Activated naive CD4-positive, alpha-beta T cell treated with anti-CD3 and anti-CD28 coated beads, Interleukin-2, amount 50 U/mL, for 24 hours (primary cell): Measurements from ENCODE around the gene EYS.
"Not testable (repeated sequence)": the region's sequence is repeated elsewhere in the genome, so short reads cannot be mapped to it uniquely, and the experiment has no call there.

Experiments used
- H3K27ac Mint-ChIP-seq: one replicate; pipeline ENCODE4 v1.8.0; 2021; ENCODE audit warnings: mild to moderate bottlenecking, mixed read lengths
- H3K27me3 Mint-ChIP-seq: one replicate; pipeline ENCODE4 v1.8.0; 2021; ENCODE audit warnings: mixed read lengths
- H3K36me3 Mint-ChIP-seq: one replicate; pipeline ENCODE4 v1.8.0; 2021; ENCODE audit warnings: mixed read lengths
- H3K4me1 Mint-ChIP-seq: one replicate; pipeline ENCODE4 v1.8.0; 2021; ENCODE audit warnings: mixed read lengths
- H3K4me3 Mint-ChIP-seq: one replicate; pipeline ENCODE4 v1.8.0; 2021; ENCODE audit warnings: mild to moderate bottlenecking, mixed read lengths
- H3K9me3 Mint-ChIP-seq: one replicate; pipeline ENCODE4 v1.8.0; 2021; ENCODE audit warnings: mixed read lengths

EYS gene

DNA sequence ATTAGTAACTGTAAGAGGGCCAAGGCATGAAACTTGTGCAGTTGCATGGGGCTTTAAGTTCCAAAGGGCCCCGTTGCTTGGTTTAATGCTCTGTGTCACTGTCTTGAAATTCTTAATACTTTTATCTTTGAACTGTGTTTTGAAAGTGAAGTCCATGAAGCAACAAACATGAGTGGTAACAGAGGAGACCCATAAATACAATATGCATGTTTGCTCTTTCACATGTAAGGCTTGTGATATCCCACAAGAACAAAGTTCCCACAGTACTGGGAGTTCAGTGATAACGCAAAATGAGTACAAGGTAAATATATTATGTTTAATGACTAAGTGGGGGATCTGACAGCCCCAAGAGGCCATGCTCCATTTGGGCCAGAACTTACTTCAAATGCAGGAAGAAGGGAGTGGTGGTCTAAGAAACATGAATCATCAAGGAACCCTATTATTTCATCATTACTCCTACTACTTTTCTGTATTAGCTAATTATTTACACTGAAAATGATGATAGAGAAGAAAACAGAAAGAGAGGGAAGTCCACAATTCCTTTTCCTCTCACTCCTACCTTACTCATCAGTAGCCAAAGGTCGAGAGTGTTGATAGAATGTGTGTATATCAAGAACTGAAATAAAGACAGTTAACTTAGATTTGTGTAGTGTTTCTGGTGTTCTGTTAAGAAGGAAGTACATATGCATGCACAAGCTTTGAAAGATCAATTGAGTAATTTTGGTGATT is 1914.1 kb downstream of the EYS start:
- Mint-ChIP-seq H3K9me3 (no peaks in the 10 kb centered on the region), H3K4me1 (no peaks in the 10 kb centered on the region), H3K27me3 (peaks cover 3% of the 10 kb centered on the region), H3K36me3 (no peaks in the 10 kb centered on the region), H3K4me3 (no peak overlapping the region), H3K27ac (no peak overlapping the region)

DNA sequence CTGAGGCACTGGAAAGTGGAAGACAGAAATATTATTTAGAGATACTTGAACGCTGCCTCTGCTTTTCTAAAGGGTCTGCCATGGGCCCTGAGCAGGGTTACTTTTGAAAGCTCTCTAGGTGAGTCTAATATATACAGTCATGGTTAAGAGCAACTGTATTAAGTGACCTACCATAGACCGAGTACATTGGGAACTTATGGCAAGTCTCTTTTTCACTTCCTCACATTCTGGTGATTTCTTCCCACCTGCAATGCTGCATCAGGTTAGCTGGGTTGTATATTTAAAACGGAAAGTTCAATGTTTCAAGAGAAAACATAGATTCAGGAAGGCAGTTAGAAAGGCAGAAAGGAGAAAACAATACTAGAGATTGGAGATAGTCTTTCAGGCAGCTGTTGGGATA is 1916.7 kb downstream of the EYS start:
- Mint-ChIP-seq H3K4me1 (no peaks in the 10 kb centered on the region), H3K27me3 (peaks cover 6% of the 10 kb centered on the region), H3K36me3 (no peaks in the 10 kb centered on the region), H3K9me3 (no peaks in the 10 kb centered on the region), H3K27ac (no peak overlapping the region), H3K4me3 (no peak overlapping the region)

DNA sequence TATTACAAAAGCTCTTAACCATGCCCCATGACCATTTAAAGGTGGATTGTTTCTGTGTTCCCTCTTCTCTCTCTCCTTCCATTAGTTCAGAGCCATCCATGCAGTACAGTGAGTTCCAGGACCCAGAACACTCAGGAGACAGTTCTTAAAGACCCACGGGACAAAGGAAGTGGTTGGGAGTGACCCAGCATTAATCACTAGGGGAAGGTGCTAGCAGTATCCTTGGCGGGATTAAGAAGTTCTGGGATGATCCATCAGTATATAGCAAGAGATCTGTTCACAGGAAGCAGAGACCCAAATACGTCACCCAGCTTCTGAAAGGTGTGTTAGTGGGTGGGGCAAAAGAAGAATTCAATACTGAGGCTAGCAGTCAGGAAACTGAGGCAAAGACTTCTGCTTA is 1917.3 kb downstream of the EYS start:
- Mint-ChIP-seq H3K4me1 (no peaks in the 10 kb centered on the region), H3K4me3 (no peak overlapping the region), H3K36me3 (no peaks in the 10 kb centered on the region), H3K27ac (no peak overlapping the region), H3K9me3 (no peaks in the 10 kb centered on the region), H3K27me3 (peaks cover 7% of the 10 kb centered on the region)

DNA sequence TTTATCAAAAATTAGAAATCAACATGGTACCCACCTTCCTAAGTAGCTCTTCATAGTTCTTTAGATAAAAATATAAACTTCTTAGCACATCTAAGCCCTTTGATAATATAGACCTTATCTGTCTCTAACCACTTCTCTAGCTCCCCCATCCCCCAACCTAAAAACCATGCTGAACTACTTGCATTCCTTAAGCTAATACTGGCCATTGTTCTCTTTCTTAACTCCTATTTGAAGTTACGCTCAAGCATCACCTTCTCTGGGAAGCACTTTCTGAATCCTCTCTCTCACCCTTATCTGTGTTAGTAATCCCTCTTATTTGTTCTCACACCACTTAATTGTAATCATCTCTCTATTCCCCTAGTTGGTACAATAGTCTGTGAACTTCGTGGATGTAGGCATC is 1918.5 kb downstream of the EYS start:
- Mint-ChIP-seq H3K27ac (no peak overlapping the region), H3K36me3 (no peaks in the 10 kb centered on the region), H3K4me1 (no peaks in the 10 kb centered on the region), H3K9me3 (no peaks in the 10 kb centered on the region), H3K27me3 (peaks cover 11% of the 10 kb centered on the region), H3K4me3 (no peak overlapping the region)

DNA sequence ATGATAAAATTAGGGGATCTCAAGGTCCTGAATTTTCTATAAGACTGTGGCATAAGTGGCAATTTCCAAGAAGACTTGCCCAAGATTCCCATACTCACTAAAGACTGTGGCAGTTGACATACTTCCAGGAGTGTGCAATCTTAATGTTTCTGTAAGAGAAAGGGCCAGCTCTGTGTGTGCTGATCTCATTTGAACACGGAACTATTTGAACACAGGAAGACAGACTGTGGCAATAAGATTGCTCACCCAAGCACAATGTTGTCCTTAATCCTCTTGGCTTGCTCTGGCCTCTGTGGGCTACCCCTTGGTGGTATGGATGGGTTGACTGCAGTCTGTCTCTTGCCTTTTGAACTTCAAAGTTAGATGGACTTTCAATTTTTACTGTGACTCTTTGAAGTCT is 1920.0 kb downstream of the EYS start:
- no peaks in the 10 kb centered on the region for H3K4me1 Mint-ChIP-seq
- no peaks in the 10 kb centered on the region for H3K36me3 Mint-ChIP-seq
- H3K4me3 Mint-ChIP-seq, result no peak overlapping the region
- H3K27ac Mint-ChIP-seq, result no peak overlapping the region
- H3K27me3 Mint-ChIP-seq, result peaks cover 16% of the 10 kb centered on the region
- no peaks in the 10 kb centered on the region for H3K9me3 Mint-ChIP-seq

DNA sequence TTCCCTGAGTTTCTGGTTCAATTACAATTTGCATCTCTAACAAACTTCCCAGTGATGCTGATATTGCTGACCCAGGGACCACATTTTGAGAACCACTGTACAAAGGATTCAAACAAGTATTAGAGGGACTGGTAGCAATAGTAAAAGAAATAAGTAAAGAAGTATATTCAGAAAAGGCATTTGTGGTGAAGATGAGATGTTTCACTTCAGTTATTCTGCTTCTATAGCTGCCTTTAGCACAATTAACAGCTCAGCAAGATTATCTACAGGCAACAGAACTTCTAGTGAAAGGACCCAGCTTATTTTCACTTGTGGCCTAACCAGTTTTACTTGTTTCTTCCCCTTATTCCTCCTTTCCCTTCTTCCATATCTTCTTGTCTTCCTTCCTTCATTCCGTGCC is 1922.0 kb downstream of the EYS start:
- H3K27me3 Mint-ChIP-seq, result peaks cover 22% of the 10 kb centered on the region
- no peaks in the 10 kb centered on the region for H3K9me3 Mint-ChIP-seq
- H3K4me3 Mint-ChIP-seq, result no peak overlapping the region
- H3K36me3 Mint-ChIP-seq, result no peaks in the 10 kb centered on the region
- no peaks in the 10 kb centered on the region for H3K4me1 Mint-ChIP-seq
- H3K27ac Mint-ChIP-seq, result no peak overlapping the region

DNA sequence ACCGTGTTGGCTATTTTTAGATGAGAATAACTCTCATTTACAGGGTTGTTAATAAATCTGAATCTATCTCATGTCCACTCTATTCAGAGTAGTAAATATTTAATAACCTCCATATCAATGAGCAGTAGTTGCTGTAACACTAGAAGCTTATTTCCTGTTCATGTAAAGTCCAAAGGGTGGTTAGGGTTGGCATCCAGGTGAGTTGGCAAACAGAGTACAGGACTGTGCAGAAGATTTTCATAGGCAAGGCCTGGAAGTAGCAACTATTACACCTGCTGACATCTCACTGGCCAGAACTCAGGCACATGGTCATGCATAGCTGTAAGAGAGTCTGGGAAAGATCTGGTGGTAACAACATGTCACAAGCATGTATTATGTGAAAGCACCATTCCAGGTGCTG is 1923.9 kb downstream of the EYS start:
- H3K4me3 Mint-ChIP-seq, result no peak overlapping the region
- no peaks in the 10 kb centered on the region for H3K4me1 Mint-ChIP-seq
- no peak overlapping the region for H3K27ac Mint-ChIP-seq
- peaks cover 22% of the 10 kb centered on the region for H3K27me3 Mint-ChIP-seq
- H3K36me3 Mint-ChIP-seq, result no peaks in the 10 kb centered on the region
- H3K9me3 Mint-ChIP-seq, result no peaks in the 10 kb centered on the region

DNA sequence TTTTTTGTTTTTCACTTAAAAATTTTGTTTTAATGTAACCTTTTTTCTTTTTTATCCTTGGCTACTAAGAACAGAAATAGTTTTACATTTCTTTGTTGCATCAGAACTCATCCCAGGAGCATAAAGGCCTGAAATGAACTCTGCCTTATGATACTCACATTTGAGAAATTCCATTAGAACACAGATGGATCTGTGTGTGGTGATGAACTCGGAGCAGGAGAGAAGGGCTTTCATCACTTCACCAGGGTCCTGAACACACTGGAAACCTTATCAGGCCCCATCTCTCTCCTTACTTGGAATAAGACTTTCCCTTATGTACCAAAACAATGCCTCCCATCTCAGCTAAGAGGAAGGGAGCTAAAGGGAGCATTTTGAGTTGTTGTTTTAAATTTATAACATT is 1932.1 kb downstream of the EYS start:
- Mint-ChIP-seq H3K27ac (no peak overlapping the region), H3K4me1 (no peaks in the 10 kb centered on the region), H3K9me3 (no peaks in the 10 kb centered on the region), H3K27me3 (peaks cover 14% of the 10 kb centered on the region), H3K4me3 (no peak overlapping the region), H3K36me3 (no peaks in the 10 kb centered on the region)

DNA sequence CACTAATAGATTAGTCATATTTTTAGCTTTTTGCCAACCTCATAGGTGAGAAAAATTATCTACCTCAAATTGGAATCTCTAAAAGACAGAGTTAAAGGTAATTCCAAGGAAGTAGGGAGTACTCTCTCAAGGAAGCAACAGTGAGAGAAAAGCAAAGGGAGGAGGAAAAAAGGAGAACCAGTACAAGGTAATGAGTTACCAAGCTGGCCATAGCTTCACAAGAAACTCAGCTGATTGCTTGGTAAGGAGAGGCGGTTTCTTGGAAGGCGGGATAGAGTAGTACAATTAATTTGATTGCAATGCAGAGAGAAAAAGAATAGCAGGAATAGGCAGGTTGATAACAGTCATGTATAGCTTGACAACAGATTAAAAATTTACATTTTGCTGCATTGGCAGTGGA is 1933.8 kb downstream of the EYS start:
- Mint-ChIP-seq H3K9me3 (no peaks in the 10 kb centered on the region), H3K27ac (no peak overlapping the region), H3K27me3 (peaks cover 17% of the 10 kb centered on the region), H3K4me3 (no peak overlapping the region), H3K4me1 (no peaks in the 10 kb centered on the region), H3K36me3 (no peaks in the 10 kb centered on the region)

DNA sequence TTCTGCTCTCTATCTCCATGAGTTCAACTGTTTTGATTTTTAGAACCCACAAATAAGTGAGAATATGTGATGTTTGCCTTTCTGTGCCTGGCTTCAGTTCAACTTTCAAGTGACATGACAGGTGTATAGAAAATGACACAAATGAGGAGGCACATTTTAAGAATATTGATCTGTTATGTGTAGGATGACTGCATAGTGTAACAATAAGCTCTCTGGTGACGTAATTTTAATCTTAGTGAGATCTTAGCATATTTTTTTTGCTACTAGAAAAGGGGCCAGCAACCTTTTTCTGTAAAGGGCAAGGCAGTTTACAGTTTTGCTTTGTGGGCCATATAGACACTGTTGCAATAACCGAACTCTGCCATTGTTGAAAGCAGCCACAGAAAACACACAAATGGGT is 1941.2 kb downstream of the EYS start:
- Mint-ChIP-seq H3K36me3 (no peaks in the 10 kb centered on the region), H3K27me3 (peaks cover 3% of the 10 kb centered on the region), H3K9me3 (no peaks in the 10 kb centered on the region), H3K4me3 (no peak overlapping the region), H3K4me1 (no peaks in the 10 kb centered on the region), H3K27ac (no peak overlapping the region)

DNA sequence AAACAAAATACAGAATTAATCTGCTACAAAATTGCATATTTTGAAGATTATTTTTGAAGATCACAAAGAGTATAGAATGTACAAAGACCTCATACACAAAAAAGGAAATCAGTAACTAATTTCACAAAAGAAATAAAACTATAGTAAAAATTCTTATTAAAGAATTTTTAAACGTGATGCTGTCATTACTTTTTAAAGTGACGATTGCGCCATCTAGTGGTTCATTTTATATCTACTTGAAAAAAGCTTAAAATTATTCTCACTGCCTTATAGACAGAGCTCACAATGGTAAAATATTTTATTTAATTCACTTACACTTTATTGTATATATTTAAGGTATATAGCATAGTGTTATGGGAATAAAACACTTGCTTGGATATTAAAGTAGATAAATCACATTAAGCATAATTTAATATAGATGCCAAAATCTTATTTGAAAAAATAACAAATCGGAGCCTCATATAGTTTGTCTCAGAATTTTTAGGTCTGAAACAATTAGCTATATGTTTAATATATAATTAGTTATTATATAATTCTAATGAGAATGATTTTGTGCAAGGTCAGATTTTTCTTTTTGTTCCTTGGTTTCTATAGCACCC is 1942.6 kb downstream of the EYS start:
- H3K36me3 Mint-ChIP-seq, result no peaks in the 10 kb centered on the region
- no peak overlapping the region for H3K27ac Mint-ChIP-seq
- no peak overlapping the region for H3K4me3 Mint-ChIP-seq

DNA sequence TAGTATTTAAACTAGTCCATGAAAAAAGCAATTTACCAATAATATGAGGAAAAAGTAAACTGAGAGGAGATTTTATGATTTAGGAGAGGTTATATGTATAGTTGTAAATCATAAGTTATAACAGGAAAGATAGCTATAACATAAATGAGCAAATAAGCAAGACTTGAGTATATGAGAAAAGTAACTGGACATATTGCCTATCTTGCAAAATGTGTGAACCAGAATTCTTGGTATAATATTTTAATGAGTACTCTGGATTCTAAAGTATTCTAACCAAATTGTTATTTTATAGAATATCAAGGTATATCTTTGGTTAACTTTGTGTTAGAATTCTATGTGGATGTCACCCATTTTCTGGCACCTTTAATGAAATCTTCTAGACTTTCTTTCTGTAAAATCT is 1946.8 kb downstream of the EYS start:
- Mint-ChIP-seq H3K9me3 (no peaks in the 10 kb centered on the region), H3K36me3 (peaks cover 14% of the 10 kb centered on the region), H3K4me3 (no peak overlapping the region), H3K27me3 (no peaks in the 10 kb centered on the region), H3K27ac (no peak overlapping the region), H3K4me1 (no peaks in the 10 kb centered on the region)

More for the DNA sequence above, 1942.6 kb downstream of the EYS start:
- Mint-ChIP-seq H3K9me3 (no peaks in the 10 kb centered on the region), H3K4me1 (no peaks in the 10 kb centered on the region), H3K27me3 (peaks cover 3% of the 10 kb centered on the region)

DNA sequence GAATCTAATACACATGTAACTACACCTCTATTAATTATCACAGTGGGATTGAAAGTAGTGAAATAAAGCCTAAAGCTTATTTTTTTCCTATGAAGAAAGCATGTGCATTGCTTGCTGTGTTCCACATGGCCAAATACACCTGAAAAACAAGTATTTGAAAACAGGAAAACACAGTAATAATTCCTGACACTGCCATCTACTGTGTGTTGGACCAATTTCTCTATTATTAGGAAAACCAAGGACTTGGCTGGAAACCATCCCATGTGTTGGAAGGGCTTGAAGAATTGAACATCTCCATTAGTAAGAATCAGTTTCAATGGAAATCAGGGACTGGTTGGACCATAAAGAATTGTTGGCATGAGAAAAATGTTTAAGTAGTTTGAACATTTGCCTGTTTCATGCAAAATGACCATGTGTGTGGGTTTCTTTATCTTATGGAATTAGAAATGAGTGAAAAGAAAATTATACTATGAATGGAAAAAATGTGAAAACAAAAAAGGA is 1947.4 kb downstream of the EYS start:
- peaks cover 17% of the 10 kb centered on the region for H3K36me3 Mint-ChIP-seq
- no peaks in the 10 kb centered on the region for H3K4me1 Mint-ChIP-seq

DNA sequence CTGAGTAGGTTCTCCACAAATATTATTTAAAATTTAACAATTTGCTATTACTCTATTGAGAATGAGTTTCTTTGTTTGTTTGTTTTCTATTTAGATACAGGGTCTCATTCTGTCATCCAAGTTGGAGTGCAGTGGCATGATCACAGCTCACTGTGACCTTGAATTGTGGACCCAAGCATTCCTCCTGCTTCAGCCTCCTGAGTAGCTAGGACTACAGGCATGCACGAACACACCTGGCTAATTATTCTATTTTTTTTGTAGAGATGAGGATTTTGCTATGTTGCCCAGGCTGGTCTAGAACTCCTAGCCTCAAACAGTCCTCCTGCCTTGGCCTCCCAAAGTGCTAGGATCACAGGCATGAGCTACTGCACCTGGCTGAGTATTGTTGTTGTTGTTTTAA is 1949.2 kb downstream of the EYS start:
- Mint-ChIP-seq H3K9me3 (no peaks in the 10 kb centered on the region), H3K27ac (no peak overlapping the region), H3K36me3 (peaks cover 18% of the 10 kb centered on the region), H3K4me3 (no peak overlapping the region), H3K4me1 (no peaks in the 10 kb centered on the region), H3K27me3 (no peaks in the 10 kb centered on the region)

More for the DNA sequence above, 1947.4 kb downstream of the EYS start:
- H3K9me3 Mint-ChIP-seq, result no peaks in the 10 kb centered on the region
- no peak overlapping the region for H3K4me3 Mint-ChIP-seq
- no peak overlapping the region for H3K27ac Mint-ChIP-seq
- H3K27me3 Mint-ChIP-seq, result no peaks in the 10 kb centered on the region

DNA sequence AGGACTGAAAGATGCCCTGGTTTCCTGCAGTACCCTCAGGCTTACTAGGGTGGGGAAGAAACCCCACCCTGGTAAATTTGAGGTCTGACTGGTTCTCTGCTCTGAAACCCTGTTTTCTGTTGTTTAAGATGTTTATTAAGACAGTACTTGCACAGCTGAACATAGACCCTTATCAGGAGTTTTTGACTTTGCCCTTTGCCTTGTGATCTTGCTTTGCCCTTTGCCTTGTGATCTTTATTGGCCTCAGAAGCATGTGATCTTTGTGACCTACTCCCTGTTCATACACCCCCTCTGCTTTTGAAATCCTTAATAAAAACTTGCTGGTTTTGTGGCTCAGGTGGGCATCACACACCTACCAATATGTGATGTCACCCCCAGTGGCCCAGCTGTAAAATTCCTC is 1949.8 kb downstream of the EYS start:
- not testable (repeated sequence) for H3K27me3 Mint-ChIP-seq, H3K9me3 Mint-ChIP-seq, H3K4me3 Mint-ChIP-seq, H3K4me1 Mint-ChIP-seq, H3K27ac Mint-ChIP-seq
- peaks cover 20% of the 10 kb centered on the region for H3K36me3 Mint-ChIP-seq

DNA sequence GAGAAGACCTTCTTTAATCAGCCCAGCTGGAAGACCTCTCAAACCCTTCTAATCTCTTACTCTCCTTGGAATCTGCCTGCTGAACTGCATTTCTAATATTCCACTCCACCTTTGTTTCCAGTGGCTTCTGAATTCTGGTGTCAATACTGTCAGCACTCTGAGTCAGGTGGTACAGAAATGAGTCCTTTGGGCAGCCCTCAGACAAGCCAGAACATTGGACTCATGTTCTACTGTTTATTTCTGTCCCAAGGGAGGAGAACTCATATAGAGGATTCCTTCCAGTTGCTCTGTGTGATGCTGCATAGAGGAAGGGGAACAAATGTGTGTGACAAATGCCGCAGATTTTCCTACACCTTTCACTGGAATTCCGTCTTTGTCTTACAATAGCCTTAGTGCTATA is 1956.6 kb downstream of the EYS start:
- no peaks in the 10 kb centered on the region for H3K4me1 Mint-ChIP-seq
- H3K36me3 Mint-ChIP-seq, result peaks cover 30% of the 10 kb centered on the region
- H3K27me3 Mint-ChIP-seq, result no peaks in the 10 kb centered on the region
- H3K27ac Mint-ChIP-seq, result no peak overlapping the region
- H3K9me3 Mint-ChIP-seq, result no peaks in the 10 kb centered on the region
- no peak overlapping the region for H3K4me3 Mint-ChIP-seq

DNA sequence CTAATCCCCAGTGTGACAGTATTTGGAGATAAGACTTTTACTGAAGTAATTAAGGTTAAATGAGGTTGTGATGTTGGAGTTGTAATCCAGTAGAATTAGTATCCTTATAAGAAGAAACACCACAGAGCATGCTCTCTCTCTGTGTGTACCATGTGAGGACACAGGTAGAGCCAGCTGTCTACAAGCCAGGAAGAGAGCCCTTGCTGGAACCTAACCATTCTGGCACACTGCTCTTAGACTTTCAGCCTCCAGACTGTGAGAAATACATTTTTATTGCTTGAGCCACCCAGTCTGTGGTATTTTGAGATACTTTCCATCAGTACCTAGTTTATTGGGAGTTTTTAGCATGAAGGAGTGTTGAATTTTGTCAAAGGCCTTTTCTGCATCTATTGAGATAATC is 1961.2 kb downstream of the EYS start:
- Mint-ChIP-seq H3K9me3 (no peaks in the 10 kb centered on the region), H3K27me3 (no peaks in the 10 kb centered on the region), H3K27ac (no peak overlapping the region), H3K4me3 (no peak overlapping the region), H3K4me1 (no peaks in the 10 kb centered on the region), H3K36me3 (peaks cover 21% of the 10 kb centered on the region)
